ENCODE measurements around the gene GDE1. TPM values are rescaled to one million over a fixed set of nuclear protein-coding genes. Genes with fewer than 3 reads are reported as not detected.

Gene GDE1
- total and polyA plus RNA-seq, 4 donors = 14.8 to 39.1 (median 23.6) TPM

DNA sequence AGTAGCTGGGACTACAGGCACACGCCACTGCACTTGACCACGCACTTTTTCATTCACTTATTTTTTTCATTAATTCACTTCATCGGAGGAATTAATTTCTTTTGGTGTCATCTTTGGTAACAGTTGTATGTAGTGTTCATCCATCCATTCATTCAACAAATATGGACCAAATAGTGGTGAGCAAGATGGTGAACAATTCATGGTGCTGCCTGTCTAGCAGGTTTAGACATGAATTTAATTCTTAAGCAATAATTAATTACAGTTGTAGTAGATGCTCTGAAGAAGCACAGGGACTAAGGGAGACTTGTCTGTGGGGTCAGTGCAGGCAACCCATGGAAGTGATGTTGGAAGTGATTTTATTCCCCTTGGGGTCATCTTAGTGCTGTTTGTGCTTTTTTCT lies 22.4 kb downstream of the GDE1 start:
- TF ChIP-seq ATF3 (IDR thresholded peaks at IDR 0.05) (no peak), REST (IDR thresholded peaks at IDR 0.05) (no peak), EGR1 (IDR thresholded peaks at IDR 0.05; ENCODE audit: low read depth in 2 of 2) (no peak), GABPA (IDR thresholded peaks at IDR 0.05 in 1 of 2, conservative IDR thresholded peaks at IDR 0.05 in 1 of 2) (no peak), NR2F2 (IDR thresholded peaks at IDR 0.05) (no peak), HNF4A (conservative IDR thresholded peaks at IDR 0.05) (no peak), HNF4G (IDR thresholded peaks at IDR 0.05) (no peak), RXRA (IDR thresholded peaks at IDR 0.05) (no peak), YY1 (IDR thresholded peaks at IDR 0.05) (no peak), SP1 (IDR thresholded peaks at IDR 0.05) (no peak), JUND (IDR thresholded peaks at IDR 0.05) (no peak), ZBTB33 (IDR thresholded peaks at IDR 0.05) (no peak), FOXA2 (IDR thresholded peaks at IDR 0.05) (no peak)
- TF ChIP-seq, protein P1, sequence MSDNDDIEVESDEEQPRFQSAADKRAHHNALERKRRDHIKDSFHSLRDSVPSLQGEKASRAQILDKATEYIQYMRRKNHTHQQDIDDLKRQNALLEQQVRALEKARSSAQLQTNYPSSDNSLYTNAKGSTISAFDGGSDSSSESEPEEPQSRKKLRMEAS (IDR thresholded peaks at IDR 0.05) = no peak
- TF ChIP-seq, protein P2, sequence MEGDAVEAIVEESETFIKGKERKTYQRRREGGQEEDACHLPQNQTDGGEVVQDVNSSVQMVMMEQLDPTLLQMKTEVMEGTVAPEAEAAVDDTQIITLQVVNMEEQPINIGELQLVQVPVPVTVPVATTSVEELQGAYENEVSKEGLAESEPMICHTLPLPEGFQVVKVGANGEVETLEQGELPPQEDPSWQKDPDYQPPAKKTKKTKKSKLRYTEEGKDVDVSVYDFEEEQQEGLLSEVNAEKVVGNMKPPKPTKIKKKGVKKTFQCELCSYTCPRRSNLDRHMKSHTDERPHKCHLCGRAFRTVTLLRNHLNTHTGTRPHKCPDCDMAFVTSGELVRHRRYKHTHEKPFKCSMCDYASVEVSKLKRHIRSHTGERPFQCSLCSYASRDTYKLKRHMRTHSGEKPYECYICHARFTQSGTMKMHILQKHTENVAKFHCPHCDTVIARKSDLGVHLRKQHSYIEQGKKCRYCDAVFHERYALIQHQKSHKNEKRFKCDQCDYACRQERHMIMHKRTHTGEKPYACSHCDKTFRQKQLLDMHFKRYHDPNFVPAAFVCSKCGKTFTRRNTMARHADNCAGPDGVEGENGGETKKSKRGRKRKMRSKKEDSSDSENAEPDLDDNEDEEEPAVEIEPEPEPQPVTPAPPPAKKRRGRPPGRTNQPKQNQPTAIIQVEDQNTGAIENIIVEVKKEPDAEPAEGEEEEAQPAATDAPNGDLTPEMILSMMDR (IDR thresholded peaks at IDR 0.05; ENCODE audit: low read depth, low read length, missing input control) = no peak
- DNase-seq (ENCODE audit: low spot score) = no peak
- Histone ChIP-seq H3K27ac (ENCODE audit: low read depth in 1 of 2, low read length in 2 of 2) (no peak overlapping the region), H3K4me1 (ENCODE audit: control insufficient read depth in 4 of 4, insufficient read depth in 4 of 4, low read length in 3 of 4) (no peaks in the 10 kb centered on the region), H3K27me3 (ENCODE audit: control insufficient read depth in 4 of 4, insufficient read depth in 4 of 4, low read length in 3 of 4) (no peaks in the 10 kb centered on the region), H3K9me3 (ENCODE audit: control insufficient read depth in 4 of 4, low read length in 3 of 4) (no peaks in the 10 kb centered on the region), H3K9ac (ENCODE audit: low read depth in 1 of 2, low read length in 2 of 2) (no peak overlapping the region), H3K36me3 (ENCODE audit: control insufficient read depth in 4 of 4, insufficient read depth in 3 of 4, low read depth in 1 of 4, low read length in 3 of 4) (peaks cover 4 to 11% (median 6%) of the 10 kb centered on the region in 4 donors), H3K4me3 (ENCODE audit: low read depth in 1 of 3, low read length in 3 of 3) (no peak overlapping the region)
- WGBS = 92% methylated on average over 3 of the region's 3 CpGs

DNA sequence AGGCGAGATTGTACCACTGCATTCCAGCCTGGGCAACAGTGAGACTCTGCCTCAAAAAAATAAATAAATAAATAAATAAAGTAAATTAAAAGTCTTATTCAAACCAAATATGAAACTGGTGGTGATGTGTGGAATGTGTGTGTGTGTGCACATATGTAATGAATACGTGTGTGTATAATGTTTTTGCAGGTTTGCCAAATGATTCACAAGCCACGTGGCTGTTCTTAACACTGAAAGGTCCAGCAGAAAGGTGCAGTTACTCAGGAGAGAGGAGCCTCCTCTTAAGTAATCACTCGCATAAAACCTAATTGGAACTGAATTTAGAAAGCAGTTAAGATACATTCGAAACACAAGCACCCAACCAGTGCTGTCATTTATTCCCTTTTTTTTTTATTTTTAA lies 22.9 kb downstream of the GDE1 start:
- Histone ChIP-seq H3K36me3 (ENCODE audit: control insufficient read depth in 4 of 4, insufficient read depth in 3 of 4, low read depth in 1 of 4, low read length in 3 of 4) (peaks cover 4 to 10% (median 6%) of the 10 kb centered on the region in 4 donors), H3K4me3 (ENCODE audit: low read depth in 1 of 3, low read length in 3 of 3) (no peak overlapping the region), H3K9ac (ENCODE audit: low read depth in 1 of 2, low read length in 2 of 2) (no peak overlapping the region), H3K27me3 (ENCODE audit: control insufficient read depth in 4 of 4, insufficient read depth in 4 of 4, low read length in 3 of 4) (no peaks in the 10 kb centered on the region), H3K9me3 (ENCODE audit: control insufficient read depth in 4 of 4, low read length in 3 of 4) (no peaks in the 10 kb centered on the region), H3K4me1 (ENCODE audit: control insufficient read depth in 4 of 4, insufficient read depth in 4 of 4, low read length in 3 of 4) (no peaks in the 10 kb centered on the region), H3K27ac (ENCODE audit: low read depth in 1 of 2, low read length in 2 of 2) (no peak overlapping the region)
- TF ChIP-seq ZBTB33 (IDR thresholded peaks at IDR 0.05) (no peak), GABPA (IDR thresholded peaks at IDR 0.05 in 1 of 2, conservative IDR thresholded peaks at IDR 0.05 in 1 of 2) (no peak), JUND (IDR thresholded peaks at IDR 0.05) (no peak), TAF1 (conservative IDR thresholded peaks at IDR 0.05) (no peak), YY1 (IDR thresholded peaks at IDR 0.05) (no peak), NR2F2 (IDR thresholded peaks at IDR 0.05) (no peak), FOXA2 (IDR thresholded peaks at IDR 0.05) (no peak)
- TF ChIP-seq, protein P1 (IDR thresholded peaks at IDR 0.05) = no peak
- TF ChIP-seq, protein P2 (IDR thresholded peaks at IDR 0.05; ENCODE audit: low read depth, low read length, missing input control) = no peak
- 92% methylated on average over 5 of the region's 5 CpGs for WGBS
- no peak for DNase-seq (ENCODE audit: low spot score)
